CD4-positive, alpha-beta T cell treated with Interleukin-4 for 4 hours (primary cell): ENCODE results near the gene DHX36.

Experiments
- DNase-seq: peaks from one replicate; pipeline ENCODE4 v3.0.0-alpha.2; 2020

DHX36 gene

DNA sequence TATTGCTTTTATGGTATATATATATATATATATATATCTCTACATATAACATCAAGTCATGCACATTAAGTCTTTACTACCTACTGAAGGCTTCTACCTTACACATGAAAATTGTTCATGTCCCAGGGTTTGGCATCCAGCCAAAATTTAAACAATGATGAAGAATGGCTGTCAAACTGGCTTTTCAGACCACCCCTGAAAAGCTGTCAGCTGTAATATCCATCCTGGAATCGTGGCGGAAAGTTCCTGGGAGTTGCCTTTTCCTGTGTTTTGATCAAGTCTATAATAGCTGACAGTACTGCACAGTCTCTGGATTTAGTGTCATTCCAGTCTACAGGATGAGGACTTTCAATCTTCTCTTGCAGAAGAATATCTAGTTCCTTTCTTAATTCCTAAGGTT is 48.3 kb downstream of the DHX36 start:
- DNase-seq: no peak

DNA sequence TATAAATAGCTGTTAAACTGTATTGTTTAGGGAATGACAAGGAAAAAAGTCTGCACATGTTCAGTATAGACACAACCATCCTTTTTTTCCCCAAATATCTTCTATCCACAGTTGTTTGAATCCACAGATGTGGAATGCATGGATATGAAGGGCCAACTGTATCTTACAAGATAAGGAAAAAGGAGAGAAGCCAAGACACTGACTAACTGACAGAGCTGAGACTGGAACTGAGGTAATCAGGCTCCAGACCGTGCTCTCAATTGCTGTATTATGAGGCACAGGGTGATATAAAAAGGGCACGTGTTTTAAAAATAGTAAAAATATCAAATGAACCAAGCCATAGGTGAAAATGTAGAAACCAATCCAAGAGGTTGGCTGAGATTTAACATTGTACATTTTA is 49.0 kb downstream of the DHX36 start:
- DNase-seq: no peak

DNA sequence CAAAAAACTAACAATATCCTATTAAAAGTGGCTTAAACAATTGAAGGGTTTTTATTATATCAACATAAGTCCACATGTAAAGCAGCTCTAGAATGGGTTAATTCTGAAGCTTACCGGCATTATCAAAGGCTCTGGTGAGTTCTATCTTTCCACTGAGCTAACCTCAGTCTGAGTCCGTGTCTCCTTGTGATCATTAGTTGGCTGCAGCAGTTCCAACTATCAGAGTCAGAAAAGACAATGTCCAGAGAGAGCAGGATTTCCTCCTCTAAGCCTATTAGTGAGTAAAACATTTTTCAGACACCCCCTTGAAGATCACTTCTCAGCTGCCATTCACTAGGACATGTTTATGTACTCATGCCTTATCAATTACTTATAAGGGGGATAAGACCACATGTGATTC is 49.9 kb downstream of the DHX36 start:
- DNase-seq: no peak

DNA sequence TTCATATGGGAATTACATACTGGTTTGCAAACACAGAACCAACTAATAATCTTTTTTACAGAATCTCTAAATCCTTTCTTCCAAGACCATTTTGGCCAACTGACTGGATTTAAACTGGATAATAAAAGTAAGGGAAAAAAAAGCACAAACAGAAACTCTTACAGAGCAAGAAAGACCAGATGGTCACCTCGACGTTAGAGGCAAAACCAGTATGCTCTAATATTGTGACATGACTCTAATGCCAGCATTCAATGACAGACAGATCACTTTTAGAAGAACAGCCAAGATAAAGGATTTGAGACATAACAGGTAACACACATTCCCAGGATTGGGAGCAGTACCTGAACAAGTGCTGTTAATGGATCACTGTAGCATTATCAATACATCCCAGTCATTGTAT is 50.9 kb downstream of the DHX36 start:
- DNase-seq: no peak

DNA sequence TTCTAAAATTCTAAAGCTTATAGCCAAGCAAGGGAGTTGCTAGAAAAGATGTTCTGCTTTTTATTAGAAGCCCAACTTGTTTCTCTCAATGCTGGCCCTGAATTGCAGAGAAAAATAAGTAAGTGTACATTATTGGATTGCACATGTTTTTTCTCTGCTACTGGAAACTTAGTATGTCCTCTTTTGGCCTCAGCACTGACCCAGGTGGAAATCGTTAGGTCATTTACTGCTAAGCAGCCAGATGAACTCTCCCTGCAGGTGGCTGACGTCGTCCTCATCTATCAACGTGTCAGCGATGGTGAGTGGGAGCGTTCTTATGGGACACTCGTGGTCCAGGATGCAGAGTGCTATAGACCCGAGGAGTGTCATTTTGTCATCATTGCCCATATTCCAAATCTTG is 69.8 kb downstream of the DHX36 start:
- DNase-seq: no peak

DNA sequence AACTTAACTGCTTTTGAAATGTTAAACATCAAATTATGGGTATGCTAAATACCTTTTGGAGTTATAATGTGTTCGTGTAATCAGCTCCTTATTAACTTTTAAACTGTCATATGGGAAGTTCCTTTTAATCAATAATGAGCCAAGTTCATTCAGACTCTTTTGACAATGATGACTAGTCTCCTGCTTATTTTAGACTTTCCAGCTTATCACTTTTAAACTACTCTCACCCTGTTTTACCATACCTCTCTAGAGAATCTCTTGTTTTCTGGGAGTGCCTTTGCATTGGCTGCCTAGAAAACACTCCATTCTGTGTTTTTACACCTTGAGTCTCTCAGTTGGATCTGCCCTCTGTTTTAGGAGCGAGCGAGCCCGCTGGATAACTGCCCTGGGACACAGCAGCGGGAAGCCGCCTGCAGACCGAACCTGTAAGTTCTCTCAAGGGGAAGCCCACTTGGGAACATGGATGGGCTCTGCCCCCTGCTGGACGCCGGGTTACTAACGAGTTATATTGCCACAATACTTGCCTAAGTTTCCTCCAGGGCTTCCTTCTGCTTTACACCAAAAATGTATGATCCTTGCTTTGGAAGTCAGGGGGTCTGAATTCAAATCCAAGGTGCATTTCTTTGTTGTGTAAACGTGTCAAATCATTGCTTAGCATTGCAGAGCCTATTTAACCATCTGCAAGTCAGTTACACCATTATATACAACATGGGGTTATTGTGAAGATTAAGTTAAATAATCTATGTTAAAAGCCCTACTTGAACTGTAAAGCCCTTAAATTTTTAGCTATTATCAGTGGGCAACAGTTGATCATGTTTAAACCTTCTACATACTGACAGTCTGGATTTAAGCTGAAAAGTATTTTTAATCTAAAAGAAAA is 71.3 kb downstream of the DHX36 start:
- peak; percentile 47 for DNase-seq

DNA sequence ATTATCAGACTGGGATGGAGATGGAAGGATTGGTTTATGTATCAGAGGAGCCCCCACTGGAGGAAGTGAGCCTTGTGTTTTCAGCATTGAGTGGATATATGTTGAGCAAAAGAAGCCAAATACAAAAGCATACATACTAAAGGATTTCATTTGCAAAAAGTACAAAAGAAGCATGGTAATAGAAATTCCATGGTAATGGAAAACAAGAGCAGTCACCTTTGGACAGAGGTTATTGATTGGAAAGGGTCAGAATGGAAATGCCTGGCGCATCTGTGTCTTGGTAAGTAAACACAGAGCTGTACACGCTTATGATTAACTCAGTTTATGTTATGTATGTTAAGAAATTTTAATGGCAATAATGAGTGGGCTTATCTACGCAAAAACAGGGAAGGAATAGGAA is 72.7 kb downstream of the DHX36 start:
- DNase-seq: no peak

DNA sequence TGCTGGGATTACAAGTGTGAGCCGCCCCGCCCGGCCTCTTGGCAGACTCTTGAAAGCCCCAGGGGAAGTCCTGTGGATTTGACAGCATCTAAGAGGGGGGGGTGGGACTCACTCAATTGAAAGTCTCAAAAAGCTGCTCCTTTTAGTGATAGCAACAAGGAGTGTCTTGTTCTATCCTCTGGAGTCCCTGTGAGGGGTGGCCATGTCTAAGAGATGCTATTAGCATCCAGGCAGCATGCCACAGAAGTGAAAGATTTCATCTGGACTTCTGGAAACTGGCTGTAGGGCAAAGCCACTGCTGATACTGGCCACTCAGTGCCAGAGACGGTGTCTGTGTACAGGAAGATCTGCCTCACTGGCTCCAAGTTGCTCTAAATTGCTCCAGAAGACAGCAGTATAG is 74.0 kb downstream of the DHX36 start:
- no peak for DNase-seq

DNA sequence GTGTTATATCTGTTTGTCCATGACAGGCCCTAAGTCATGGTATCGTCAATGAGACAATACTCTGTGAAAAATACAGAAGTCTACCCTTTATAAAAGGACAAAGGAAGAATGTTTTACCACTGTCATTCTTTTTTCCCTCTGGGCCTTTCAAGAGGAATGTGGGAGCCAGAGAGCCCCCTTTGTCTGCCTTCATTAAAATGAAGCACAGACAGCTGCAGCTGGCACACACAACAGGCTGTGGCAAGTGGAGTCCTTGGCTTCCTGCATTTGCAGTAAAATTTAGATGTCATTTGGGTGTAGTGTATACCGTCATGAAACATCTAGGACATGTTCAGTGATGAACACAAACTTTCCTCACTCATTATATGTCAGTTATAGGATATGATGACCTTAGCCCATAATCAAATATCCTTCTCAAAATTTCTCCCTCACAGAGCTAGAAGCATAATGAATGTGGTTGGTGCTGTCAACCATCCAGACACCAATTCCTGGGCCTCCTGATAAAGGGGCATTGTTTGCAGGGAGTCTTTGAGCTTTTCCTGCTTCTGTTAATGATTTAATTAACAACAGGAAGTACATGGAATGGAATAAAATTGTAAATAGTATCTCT is 76.4 kb downstream of the DHX36 start:
- DNase-seq: no peak

DNA sequence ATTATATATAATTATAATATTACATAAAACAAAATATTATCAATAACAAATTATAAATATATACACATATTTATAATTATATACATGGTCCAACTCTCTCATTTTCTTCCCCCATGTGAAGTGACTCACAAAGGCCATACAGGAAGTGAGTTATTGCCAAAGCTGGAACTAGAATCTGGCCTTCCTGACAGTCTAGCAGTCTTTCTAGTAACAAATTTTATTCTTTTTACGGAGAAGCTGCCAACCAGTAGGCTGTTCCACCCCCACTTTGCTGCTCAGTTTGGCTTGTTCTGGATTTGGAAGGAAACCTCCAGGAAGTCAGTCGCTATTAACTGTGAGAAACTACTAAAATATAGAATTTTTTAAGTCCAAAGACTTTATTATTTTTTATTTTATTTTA is 79.6 kb downstream of the DHX36 start:
- DNase-seq: no peak

DNA sequence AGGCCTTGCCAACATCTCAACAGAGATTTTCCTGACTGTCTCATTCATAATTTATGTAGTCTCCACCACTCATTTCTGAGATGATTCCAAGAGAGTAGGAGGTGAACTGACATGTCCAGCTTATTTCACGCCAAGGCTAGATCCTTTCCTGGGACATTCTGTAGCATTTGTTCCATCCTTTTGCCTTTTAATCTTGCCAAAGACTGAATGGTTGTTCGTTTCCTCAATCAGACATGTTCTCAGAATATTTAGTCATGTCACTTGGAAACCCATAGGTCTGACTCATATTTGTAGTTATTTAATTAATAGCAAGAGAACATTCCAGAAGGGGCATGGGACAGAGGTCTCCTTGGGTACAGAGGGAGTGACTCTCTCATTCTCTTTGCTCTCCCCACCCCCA is 80.9 kb downstream of the DHX36 start:
- DNase-seq: no peak

DNA sequence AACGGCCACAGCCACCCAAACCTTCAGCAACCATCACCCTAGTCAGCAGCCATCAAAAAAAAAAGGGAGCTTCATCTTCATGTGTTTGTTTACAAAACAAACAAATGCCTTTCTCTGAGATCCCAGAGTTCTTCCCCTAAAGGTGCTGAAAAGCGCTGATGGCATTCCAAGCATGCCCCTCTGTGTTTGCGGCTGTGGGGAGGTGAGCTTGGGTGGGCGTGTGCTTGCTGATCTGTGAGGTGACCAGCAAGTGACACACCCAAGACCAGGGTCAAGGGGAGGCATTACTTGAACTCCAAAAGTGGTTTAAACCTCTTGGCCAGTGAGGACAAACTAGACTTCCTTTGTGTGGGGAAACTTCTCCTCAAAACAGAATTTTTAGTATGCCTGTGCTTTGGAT is 81.5 kb downstream of the DHX36 start:
- DNase-seq: no peak

DNA sequence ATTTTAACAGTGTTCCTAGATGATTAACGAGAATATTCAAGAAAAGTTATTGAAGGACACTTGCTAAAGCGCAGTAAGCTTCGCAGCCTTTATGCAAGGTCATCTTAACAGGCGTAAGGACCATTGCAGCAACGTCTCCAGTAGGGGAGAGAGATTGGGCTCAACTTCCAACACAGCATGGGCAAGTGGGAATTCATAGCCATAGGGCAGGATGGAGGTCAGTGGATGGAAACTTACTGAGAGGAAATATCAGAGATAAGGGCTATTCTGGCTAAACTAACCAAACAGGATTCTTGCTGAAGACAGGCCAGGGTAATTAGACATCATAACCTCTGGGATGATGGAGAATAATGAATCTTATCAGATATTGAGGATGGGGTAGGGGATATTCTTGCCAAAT is 82.8 kb downstream of the DHX36 start:
- DNase-seq: no peak

DNA sequence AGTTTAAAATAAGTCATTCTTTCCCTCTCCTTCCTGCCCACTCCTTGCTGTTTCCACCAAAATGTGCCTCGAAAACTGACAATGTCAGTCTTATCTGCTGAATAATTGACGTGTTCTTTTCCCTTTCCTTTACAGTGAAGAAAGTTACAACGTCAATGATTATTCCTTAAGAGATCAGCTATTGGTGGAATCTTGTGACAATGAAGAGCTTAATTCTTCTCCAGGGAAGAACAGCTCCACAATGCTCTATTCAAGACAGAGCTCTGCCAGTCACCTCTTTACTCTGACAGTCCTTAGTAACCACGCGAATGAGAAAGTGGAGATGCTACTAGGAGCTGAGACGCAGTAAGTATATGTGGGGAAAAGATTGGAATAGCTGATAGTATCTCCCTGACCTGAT is 84.1 kb downstream of the DHX36 start:
- DNase-seq: no peak

DNA sequence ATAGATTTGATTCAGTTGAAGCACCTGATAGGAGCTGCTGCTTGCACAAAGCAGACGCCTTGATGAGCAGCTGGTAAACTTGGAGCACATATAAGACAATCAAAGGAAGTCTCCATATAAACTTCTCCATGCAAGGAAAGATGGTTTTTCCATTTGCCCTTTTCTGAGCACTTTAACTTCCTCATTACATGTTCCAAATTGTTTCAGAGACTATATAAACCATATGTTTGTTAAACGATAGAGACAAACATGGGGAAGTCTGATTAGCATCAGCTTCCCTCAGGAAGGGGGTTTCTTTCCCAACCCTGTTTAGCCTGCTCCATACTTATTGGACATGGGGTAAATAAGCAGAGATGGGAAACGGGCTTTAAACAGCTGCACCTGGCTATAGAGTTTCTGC is 88.0 kb downstream of the DHX36 start:
- no peak for DNase-seq

DNA sequence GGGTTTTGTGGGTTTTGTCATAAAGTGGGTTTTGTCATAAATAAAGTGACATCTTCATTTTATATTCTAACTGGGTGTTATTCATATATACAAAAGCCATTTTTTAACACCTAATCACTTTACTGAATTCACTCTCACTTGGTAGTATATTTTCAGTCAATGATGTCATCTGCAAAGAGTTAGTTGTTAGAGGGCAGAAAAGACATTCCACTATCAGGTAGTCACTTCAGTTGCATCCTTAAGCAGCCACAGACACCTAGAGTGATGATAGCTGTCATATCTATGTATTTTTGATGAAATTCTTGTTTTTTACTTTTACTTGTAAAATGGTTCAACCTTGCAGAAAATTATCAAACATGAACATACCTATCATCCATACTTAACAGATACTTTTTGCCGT is 89.0 kb downstream of the DHX36 start:
- no peak for DNase-seq

DNA sequence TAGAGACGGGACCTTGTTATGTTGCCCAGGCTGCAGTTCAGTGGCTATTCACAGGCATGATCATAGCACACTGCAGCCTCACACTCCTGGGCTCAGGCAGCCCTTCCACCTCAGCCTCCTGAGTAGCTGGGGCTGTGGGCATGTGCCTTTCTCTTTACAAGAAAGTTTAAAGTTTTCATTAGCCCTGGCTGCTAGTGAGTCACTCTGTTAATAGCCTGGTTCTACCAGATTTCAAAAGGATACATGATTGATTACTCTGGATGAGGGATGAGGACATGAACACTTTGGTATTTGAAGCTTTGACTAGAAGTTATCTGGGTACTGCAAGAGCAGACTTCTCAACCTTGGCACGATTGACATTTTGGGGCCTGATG is 95.1 kb downstream of the DHX36 start:
- DNase-seq: no peak

DNA sequence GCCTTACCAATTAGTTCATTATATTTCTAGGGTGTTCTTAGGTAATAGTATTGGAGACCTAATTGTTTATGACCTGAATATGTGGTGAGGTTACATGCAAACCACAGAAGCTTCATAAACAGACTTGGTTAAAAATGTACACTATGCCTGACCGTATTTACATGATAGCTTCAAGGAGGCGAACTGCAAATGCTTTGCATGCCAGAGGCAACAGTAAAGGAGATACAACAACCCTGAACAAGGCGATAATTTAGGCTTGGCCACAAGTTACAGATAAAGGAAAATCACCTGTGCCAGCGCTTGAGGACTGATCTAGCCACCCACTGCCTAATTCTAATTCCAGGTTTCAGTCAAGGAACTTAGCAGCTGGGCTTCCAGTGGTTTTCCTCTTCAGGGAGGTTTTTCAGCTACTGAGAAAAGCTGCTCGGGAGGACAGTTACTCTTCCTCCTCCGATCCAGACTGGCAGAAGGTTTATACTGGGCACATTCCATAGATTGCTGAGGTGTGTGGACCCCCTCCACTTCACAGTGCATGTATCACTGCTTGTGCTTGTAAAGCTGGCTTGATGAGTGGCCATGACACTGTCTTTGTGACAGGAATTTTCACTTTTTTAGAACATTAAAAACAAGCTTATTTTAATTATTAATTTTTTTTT is 95.6 kb downstream of the DHX36 start:
- no peak for DNase-seq

DNA sequence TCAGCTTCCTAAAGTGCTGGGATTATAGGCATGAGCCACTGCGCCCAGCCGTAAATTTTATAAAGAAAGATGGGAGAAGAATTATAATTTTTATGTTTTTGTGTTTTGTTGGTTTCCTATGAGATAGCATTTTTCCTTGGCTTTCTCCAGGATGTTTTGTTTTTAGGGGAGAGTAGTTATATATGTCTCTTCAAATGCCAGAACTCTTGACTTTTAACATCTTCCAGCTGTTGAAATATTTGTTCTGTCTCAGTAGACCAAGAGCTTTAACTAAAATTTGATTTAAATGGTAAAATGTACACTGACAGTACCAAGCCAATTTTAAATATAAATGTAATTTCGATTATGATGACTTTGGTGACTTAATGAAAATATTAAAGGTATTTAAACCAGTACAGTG is 96.8 kb downstream of the DHX36 start:
- no peak for DNase-seq

DNA sequence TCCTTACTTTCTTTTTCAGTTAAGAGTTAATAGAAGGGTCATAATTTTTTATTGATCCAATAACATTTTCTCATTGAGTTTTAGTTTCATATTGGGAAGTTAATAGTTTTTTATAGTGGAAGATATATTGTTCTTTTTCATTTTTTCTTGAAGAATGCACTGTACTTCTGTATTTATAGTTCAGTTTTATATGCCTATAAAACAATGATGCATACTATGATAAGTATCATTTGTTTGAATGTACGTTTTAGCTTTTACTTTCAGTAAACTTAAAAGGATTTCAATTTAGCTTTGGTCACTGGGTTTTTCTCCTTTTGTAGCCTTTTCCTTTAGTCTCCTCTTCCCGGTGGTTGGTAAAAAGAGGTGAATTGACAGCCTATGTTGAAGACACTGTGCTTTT is 98.8 kb downstream of the DHX36 start:
- no peak for DNase-seq

DNA sequence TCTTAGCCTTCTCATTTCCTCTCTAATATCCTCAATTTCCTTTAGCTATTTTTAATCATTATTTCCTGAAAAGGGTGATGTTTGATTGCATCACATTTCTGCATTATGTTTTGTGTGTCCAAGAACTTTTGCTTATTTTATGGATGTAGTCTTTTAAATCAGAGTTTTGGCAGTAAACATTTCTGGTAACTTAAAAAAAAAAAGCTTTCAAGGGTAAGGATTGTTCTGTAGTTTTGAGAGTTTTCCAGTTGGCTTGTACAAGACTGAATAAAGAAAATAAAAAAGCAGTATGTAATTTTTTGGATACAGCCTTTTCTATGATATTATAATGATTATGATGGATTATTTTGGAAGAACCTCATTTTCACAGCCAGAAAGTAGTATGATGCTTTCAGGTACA is 99.4 kb downstream of the DHX36 start:
- DNase-seq: no peak

DNA sequence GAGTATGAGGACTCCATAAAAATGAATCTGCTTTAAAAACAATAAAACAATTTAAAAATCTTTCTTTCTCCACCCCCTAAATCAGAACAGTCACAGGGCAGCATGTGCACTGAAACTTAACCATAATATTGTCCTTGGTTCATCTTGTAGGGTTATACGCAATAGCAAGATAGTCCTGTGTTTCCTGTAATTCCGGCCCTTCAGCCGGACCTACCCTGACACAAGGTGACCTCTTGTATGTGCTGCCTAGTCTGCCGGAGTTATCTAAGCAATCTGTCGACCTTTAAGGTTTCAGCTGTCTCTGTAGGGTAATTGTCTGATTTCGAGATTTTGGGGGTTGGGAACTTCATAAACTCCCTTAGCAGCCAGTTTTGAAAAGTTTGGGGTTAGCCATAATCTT is 99.9 kb downstream of the DHX36 start:
- no peak for DNase-seq

DNA sequence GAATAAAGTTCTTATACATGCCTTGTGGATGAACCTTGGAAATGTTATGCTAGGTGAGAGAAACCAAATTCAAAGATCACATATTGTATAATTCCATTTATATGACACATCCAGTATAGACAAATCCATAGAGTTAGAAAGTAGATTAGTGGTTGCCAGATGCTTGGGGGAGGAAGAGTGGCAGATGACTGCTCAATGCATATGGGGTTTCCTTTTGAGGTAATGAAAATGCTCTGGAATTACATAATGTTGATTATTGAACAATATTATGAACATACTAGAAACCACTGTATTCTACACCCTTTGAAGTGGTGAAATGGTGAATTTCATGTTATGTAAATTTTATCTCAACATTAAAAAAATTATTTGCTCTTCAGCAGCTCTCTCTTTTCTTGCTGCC is 100.8 kb downstream of the DHX36 start:
- no peak for DNase-seq
